Gastroesophageal sphincter (tissue), 4 donors: ENCODE data around the gene CSTB. TPM values are rescaled to one million over a fixed set of nuclear protein-coding genes. Genes with fewer than 3 reads are reported as not detected.

ENCODE experiments used
- ATAC-seq: fragments of 150-250 bp; one replicate; pipeline ENCODE4 v1.9.1; 2016; ENCODE audit warnings: mild to moderate bottlenecking, moderate library complexity
- H3K27ac ChIP-seq, 4 donors: fragments of 200-600 bp; sonication (generic) in 3 of 4; 1 replicate in 3 of 4; 2 replicates in 1 of 4; pipeline ENCODE4 v1.5.1; 2016 to 2019
- H3K27me3 ChIP-seq: fragments of 200-600 bp; sonication (generic); one replicate; pipeline ENCODE4 v1.5.1; 2019
- H3K36me3 ChIP-seq, 2 donors: fragments of 200-600 bp; sonication (generic); one replicate each; pipeline ENCODE4 v1.5.1; 2019; ENCODE audit warnings: control low read depth in 1 of 2
- H3K4me1 ChIP-seq, 3 donors: fragments of 200-600 bp; sonication (generic); 1 replicate in 2 of 3; 2 replicates in 1 of 3; pipeline ENCODE4 v1.5.1; 2016 to 2019; ENCODE audit warnings: control low read depth in 2 of 3
- H3K4me3 ChIP-seq, 2 donors: fragments of 200-600 bp; sonication (generic); one replicate each; pipeline ENCODE4 v1.5.1; 2019; ENCODE audit warnings: mild to moderate bottlenecking in 1 of 2, moderate library complexity in 1 of 2
- H3K9me3 ChIP-seq, 3 donors: fragments of 200-600 bp; sonication (generic); one replicate each; pipeline ENCODE4 v1.5.1; 2017 to 2019; ENCODE audit warnings: control low read depth in 2 of 3
- EP300 ChIP-seq: sonication (generic); formaldehyde crosslinking; IDR thresholded peaks from one replicate; pipeline ENCODE4 v1.6.1; 2017; ENCODE audit warnings: antibody characterized with exemption, mild to moderate bottlenecking
- POLR2A ChIP-seq, 2 donors: fragments of 450-650 bp; IDR thresholded peaks; one replicate each; pipeline ENCODE4 v1.6.1; 2017; ENCODE audit warnings: antibody characterized with exemption in 2 of 2, mild to moderate bottlenecking in 2 of 2, moderate library complexity in 1 of 2
- POLR2AphosphoS5 ChIP-seq: sonication (generic); formaldehyde crosslinking; IDR thresholded peaks from one replicate; pipeline ENCODE4 v1.6.1; 2017; ENCODE audit warnings: antibody characterized with exemption
- WGBS, 2 donors: methylation state at CpG; one replicate each; pipeline ENCODE4 v1.1.5; 2018; ENCODE audit warnings: low coverage in 1 of 2; 5-methylcytosine and 5-hydroxymethylcytosine counted together
- total RNA-seq, 4 donors: library from RNA; depleted of rRNA; stranded (reverse); fragments of >200 nt; gene quantifications; one replicate each; pipeline ENCODE4 v1.1.0, GENCODE V29; 2016
- TF ChIP-seq, protein P1 (sequence below), 4 experiments: fragments of 200-600 bp in 2 of 4; fragments of 450-650 bp in 2 of 4; sonication (generic) in 1 of 4; IDR thresholded peaks; one replicate each; pipeline ENCODE4 v1.5.1; 2017 to 2019; ENCODE audit warnings: antibody characterized with exemption in 4 of 4, mild to moderate bottlenecking in 2 of 4, moderate library complexity in 2 of 4

CSTB gene
- total RNA-seq, 4 donors from 2014 or later: 8.9 to 22.2 (median 10.1) TPM

DNA sequence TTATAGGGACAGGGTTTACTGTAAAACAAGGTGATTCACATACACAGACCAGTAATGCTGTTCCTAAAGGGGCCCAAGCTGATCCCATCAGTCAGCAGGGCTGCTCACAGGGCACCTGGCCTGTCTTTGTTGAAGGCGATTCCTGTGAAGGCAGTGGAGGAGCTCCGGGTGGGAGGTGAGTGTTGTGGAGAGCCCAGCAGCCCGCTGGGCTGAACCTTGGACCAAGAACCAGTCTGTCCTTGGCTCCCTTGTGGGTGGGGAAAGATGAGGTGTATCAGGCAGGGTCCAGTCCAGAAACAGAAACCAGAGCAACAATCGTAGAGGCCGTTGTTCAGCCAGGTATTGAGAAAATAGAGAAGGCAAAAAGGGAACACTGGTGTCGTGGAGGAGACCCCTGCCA is 44.6 kb downstream of the CSTB start:
- peaks cover 3 to 88% (median 48%) of the 10 kb centered on the region in 3 donors for H3K4me1 ChIP-seq
- TF ChIP-seq, protein P1, sequence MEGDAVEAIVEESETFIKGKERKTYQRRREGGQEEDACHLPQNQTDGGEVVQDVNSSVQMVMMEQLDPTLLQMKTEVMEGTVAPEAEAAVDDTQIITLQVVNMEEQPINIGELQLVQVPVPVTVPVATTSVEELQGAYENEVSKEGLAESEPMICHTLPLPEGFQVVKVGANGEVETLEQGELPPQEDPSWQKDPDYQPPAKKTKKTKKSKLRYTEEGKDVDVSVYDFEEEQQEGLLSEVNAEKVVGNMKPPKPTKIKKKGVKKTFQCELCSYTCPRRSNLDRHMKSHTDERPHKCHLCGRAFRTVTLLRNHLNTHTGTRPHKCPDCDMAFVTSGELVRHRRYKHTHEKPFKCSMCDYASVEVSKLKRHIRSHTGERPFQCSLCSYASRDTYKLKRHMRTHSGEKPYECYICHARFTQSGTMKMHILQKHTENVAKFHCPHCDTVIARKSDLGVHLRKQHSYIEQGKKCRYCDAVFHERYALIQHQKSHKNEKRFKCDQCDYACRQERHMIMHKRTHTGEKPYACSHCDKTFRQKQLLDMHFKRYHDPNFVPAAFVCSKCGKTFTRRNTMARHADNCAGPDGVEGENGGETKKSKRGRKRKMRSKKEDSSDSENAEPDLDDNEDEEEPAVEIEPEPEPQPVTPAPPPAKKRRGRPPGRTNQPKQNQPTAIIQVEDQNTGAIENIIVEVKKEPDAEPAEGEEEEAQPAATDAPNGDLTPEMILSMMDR (IDR thresholded peaks at IDR 0.05): no peak
- peaks cover 0 to 17% of the 10 kb centered on the region in 2 donors for H3K36me3 ChIP-seq
- H3K4me3 ChIP-seq: no peak overlapping the region
- ATAC-seq: no peak
- H3K27ac ChIP-seq: peak overlapping the region in 3 of 4 donors; percentile 66 to 78 (median 77)
- 70 to 84% methylated on average over 2 to 5 of the region's 6 CpGs for WGBS, 2 donors
- no peaks in the 10 kb centered on the region for H3K9me3 ChIP-seq
- H3K27me3 ChIP-seq: no peaks in the 10 kb centered on the region

DNA sequence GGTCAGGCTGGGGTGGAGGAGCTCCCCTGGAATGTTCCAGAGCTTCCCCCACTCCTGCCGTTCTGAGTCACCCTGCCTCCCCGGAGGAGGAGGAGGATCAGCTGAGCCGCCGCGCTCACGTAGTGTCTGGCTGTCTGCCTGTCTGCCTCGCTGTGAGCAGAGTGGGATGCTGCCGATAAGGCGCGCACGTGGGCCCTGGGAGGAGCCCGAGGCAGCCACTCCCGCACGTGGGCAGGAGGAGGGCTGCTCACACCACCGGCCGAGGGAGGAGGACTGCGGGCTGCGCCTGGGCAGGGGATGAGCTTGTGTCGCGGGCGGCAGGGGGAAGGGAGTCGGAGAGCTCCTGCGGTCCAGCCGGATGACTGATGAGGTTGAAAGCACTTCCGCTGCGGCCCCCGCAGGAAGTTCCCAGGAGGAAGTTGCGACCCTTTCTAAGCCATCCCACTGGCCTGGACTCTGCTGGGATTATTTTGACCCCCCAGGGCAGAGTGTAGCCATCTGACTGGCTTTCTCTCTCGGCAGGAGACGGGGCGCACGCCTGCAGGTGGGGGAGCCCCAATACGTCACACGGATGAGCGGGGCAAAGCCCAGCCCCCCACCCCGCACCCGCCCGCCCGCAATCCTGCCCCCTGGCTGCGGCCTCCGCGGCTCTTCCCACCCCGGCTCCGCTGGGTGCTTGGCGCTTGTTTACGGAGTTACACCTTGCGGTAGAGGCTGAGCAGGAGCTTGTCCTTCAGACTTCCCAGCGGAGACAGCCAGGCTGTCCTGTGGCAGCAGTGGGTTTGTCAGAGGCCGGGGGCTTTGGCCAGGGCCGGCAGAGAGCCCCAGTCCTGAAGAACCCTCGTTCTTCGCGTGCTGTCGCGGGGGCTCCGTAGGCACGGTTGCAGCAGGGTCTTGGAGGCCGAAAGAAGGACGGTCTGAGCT is 47.4 kb downstream of the CSTB start:
- TF ChIP-seq, protein P1 (IDR thresholded peaks at IDR 0.05): peak in 2 of 4 experiments; percentile 11 to 73
- peak; percentile 42 to 50 for TF ChIP-seq POLR2A (IDR thresholded peaks at IDR 0.05)
- peak; percentile 92 for TF ChIP-seq POLR2AphosphoS5
- no peak for TF ChIP-seq EP300
- WGBS, 2 donors: no CpG with 5 or more reads among the region's 59 CpGs
- H3K9me3 ChIP-seq: no peaks in the 10 kb centered on the region
- no peaks in the 10 kb centered on the region for H3K27me3 ChIP-seq
- peak overlapping the region; percentile 37 to 60 for H3K4me3 ChIP-seq
- peak; percentile 90 for ATAC-seq
- H3K27ac ChIP-seq: peak overlapping the region; percentile 69 to 89 (median 84)
- H3K4me1 ChIP-seq: peaks cover 3 to 82% (median 41%) of the 10 kb centered on the region in 3 donors
- peaks cover 0 to 7% of the 10 kb centered on the region in 2 donors for H3K36me3 ChIP-seq

DNA sequence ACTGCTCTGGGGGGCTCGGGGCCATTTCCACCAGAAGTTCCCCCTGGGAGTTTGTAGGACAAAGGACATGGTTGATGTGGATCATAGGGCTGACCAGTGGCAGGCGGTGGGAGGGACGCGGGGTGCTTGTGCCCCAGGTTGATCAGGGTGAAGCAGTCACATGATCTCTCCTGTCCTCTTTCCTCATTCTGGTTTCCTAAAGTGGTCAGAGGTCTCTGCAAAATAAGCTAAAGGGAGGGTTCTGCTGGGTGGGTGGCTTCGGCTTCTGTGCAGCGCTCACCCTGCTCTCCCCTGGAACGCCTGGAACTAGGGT is 48.0 kb downstream of the CSTB start:
- 15% methylated on average over 4 of the region's 7 CpGs; no CpG with 5 or more reads in 1 of the 2 donors for WGBS, 2 donors
- peak; percentile 29 for ATAC-seq
- H3K4me1 ChIP-seq: peaks cover 3 to 76% (median 37%) of the 10 kb centered on the region in 3 donors

DNA sequence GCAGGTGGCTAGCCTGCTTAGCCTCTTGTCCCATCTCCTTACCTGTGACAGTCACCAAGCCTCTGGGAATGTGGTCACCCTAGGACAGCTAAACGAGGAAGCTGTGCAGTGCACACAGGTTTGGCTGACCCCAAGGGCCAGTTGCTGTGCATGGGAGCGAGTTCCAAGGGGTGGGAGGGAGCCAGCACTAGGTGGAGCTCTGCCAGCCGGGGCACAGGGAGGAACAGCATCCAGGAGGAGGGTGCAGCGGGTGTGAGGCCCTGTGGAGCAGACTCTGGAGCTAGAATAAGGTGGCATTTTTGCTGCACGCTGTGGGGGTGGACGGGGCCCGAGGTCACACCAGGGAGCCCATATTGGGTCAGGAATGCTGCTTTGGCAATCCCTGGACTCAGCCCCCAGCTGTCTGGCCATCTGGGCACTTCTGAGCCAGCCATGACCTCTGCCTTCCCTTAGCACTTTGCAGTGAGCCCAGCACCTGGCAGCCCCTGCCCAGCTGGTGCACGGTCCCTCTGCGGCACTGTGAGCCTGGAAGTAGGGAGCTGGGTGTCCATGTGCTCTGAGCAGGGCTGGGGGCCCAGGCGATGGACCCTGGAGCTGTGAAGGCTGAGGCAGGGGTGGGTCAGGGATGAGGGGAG is 48.5 kb downstream of the CSTB start:
- TF ChIP-seq EP300 (no peak), POLR2AphosphoS5 (peak; percentile 53)
- Histone ChIP-seq H3K36me3 (peaks cover 0 to 11% of the 10 kb centered on the region in 2 donors), H3K4me1 (peaks cover 3 to 73% (median 37%) of the 10 kb centered on the region in 3 donors), H3K4me3 (peak overlapping the region in 1 of 2 donors; percentile 60), H3K9me3 (no peaks in the 10 kb centered on the region), H3K27me3 (no peaks in the 10 kb centered on the region), H3K27ac (peak overlapping the region; percentile 69 to 89 (median 84))
- 48% methylated on average over 6 of the region's 10 CpGs; no CpG with 5 or more reads in 1 of the 2 donors for WGBS, 2 donors
- ATAC-seq: no peak

More for the DNA sequence above, 48.0 kb downstream of the CSTB start:
- Histone ChIP-seq H3K4me3 (peak overlapping the region in 1 of 2 donors; percentile 60), H3K36me3 (peaks cover 0 to 11% of the 10 kb centered on the region in 2 donors), H3K27ac (peak overlapping the region; percentile 69 to 89 (median 84)), H3K9me3 (no peaks in the 10 kb centered on the region), H3K27me3 (no peaks in the 10 kb centered on the region)
- TF ChIP-seq, protein P1 (IDR thresholded peaks at IDR 0.05): no peak
- TF ChIP-seq POLR2AphosphoS5 (no peak), POLR2A (IDR thresholded peaks at IDR 0.05) (no peak)

DNA sequence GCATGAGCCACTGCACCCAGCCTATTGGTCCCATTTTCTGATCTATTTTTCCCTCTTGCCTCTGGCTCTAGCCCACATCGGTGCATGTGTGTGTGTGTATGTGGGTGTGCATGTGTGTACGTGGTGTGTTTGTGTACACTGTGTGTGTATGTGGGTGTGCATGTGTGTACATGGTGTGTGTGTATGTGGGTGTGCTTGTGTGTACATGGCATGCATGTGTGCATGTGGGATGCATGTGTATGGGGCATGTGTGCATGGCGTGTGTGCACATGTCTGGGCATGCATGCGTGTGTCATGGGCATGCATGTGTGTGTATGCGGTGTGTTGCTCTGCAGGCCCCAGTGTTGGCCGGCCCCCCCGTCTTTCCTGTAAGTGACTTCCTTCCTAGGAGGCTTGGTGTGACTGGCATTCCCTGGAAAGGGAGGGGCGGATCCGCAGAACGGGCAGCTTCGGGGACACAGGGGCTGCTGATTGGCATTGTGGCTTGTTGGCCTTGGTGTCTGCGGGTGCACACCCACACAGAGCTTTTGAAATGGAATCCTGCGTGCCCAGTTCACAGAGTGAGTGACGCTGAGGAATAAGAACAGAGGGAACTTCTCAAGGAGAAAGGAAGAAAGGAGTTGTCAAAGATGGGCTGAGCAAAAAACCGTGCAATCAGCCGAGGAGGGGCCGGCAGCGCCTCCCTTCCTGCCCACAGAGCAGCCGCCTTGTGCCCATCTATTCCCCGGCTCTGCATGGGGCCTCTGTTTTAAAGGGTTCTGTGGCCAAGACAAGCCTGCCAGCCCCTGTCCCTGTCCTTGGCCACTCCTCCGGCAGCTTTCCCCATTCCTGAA is 49.2 kb downstream of the CSTB start:
- Histone ChIP-seq H3K27me3 (no peaks in the 10 kb centered on the region), H3K27ac (peak overlapping the region; percentile 69 to 89 (median 84)), H3K9me3 (no peaks in the 10 kb centered on the region), H3K4me3 (no peak overlapping the region), H3K36me3 (peaks cover 0 to 11% of the 10 kb centered on the region in 2 donors), H3K4me1 (peaks cover 3 to 73% (median 34%) of the 10 kb centered on the region in 3 donors)
- 67% methylated on average over 9 of the region's 21 CpGs; no CpG with 5 or more reads in 1 of the 2 donors for WGBS, 2 donors
- no peak for TF ChIP-seq POLR2AphosphoS5
- TF ChIP-seq, protein P1 (IDR thresholded peaks at IDR 0.05): no peak
- no peak for TF ChIP-seq EP300
- TF ChIP-seq POLR2A (IDR thresholded peaks at IDR 0.05): no peak
- ATAC-seq: no peak
